H54 (cell line): ENCODE results near the gene SOX10.
"Not testable (repeated sequence)": the region's sequence is repeated elsewhere in the genome, so short reads cannot be mapped to it uniquely, and the experiment has no call there.

Source experiments
- DNase-seq: peaks from one replicate; pipeline ENCODE4 v3.0.0; 2011; ENCODE audit warnings: low spot score, mixed read lengths; ENCODE audit not compliant: insufficient read length
- FAIRE-seq: peaks from 3 replicates; lab custom pipeline; 2011; peaks lifted over from hg19 to GRCh38; lab: Jason Lieb, UNC
- POLR2A ChIP-seq: IDR thresholded peaks from 2 replicates; pipeline ENCODE4 v1.6.1; 2011; ENCODE audit warnings: low read depth, mild to moderate bottlenecking, low read length

Gene SOX10

GRCh38 chr22:37971475-37972434 lies 12.6 kb downstream of the SOX10 start:
- FAIRE-seq (no peak), DNase-seq (no peak)
- TF ChIP-seq POLR2A: no peak

- TF ChIP-seq POLR2A: no peak
- DNase-seq (no peak), FAIRE-seq (no peak)
These were observed 13.5 kb downstream of the SOX10 start for GRCh38 chr22:37970864-37971263.

- no peak for DNase-seq
- FAIRE-seq: no peak
- TF ChIP-seq POLR2A: no peak
These were observed 15.7 kb downstream of the SOX10 start for GRCh38 chr22:37968452-37969251.

- FAIRE-seq (no peak), DNase-seq (no peak)
- no peak for TF ChIP-seq POLR2A
These were observed 16.5 kb downstream of the SOX10 start for GRCh38 chr22:37967637-37968451.

GRCh38 chr22:37967147-37967546 lies 17.2 kb downstream of the SOX10 start:
- DNase-seq: no peak
- FAIRE-seq: no peak
- no peak for TF ChIP-seq POLR2A

GRCh38 chr22:37965940-37966664 lies 18.3 kb downstream of the SOX10 start:
- no peak for TF ChIP-seq POLR2A
- DNase-seq (no peak), FAIRE-seq (no peak)

GRCh38 chr22:37961062-37961461 lies 23.3 kb downstream of the SOX10 start:
- FAIRE-seq (no peak), DNase-seq (no peak)
- no peak for TF ChIP-seq POLR2A

GRCh38 chr22:37959231-37959825 lies 25.0 kb downstream of the SOX10 start:
- FAIRE-seq: no peak
- TF ChIP-seq POLR2A: no peak

GRCh38 chr22:37957232-37957631 lies 27.1 kb downstream of the SOX10 start:
- DNase-seq (no peak), FAIRE-seq (no peak)
- no peak for TF ChIP-seq POLR2A

More at GRCh38 chr22:37959231-37959825, 25.0 kb downstream of the SOX10 start:
- no peak for DNase-seq

- not testable (repeated sequence) for DNase-seq, FAIRE-seq
These were observed 28.4 kb downstream of the SOX10 start for GRCh38 chr22:37955825-37956397.

GRCh38 chr22:37954686-37955085 lies 29.7 kb downstream of the SOX10 start:
- FAIRE-seq (no peak), DNase-seq (no peak)
- no peak for TF ChIP-seq POLR2A
